Spleen (tissue), 11 donors: ENCODE data around the gene DMXL1. TPM values are rescaled to one million over a fixed set of nuclear protein-coding genes. Genes with fewer than 3 reads are reported as not detected.
"Not testable (repeated sequence)": the region's sequence is repeated elsewhere in the genome, so short reads cannot be mapped to it uniquely, and the experiment has no call there.

Experiments used
- DNase-seq: peaks from one replicate; pipeline ENCODE4 v3.0.0-alpha.2; 2020
- H3K27ac ChIP-seq, 8 donors: fragments of 200-600 bp; sonication (generic) in 7 of 8; 1 replicate in 4 of 8; 2 replicates in 4 of 8; pipeline versions ENCODE4 v1.5.0 to v1.8.0; 2016 to 2021; ENCODE audit warnings: inconsistent platforms in 4 of 8, mild to moderate bottlenecking in 4 of 8, moderate library complexity in 1 of 8
- H3K27me3 ChIP-seq, 7 donors: fragments of 200-600 bp; sonication (generic) in 6 of 7; replicated peaks in 1 of 7; 1 replicate in 4 of 7; 2 replicates in 3 of 7; pipeline versions ENCODE4 v1.5.0 to v1.8.0; 2016 to 2021; ENCODE audit warnings: inconsistent platforms in 3 of 7, mild to moderate bottlenecking in 1 of 7
- H3K36me3 ChIP-seq, 6 donors: fragments of 200-600 bp; sonication (generic) in 5 of 6; 1 replicate in 4 of 6; 2 replicates in 2 of 6; pipeline versions ENCODE4 v1.5.0 to v1.8.0; 2016 to 2021; ENCODE audit warnings: inconsistent platforms in 2 of 6
- H3K4me1 ChIP-seq, 6 donors: fragments of 200-600 bp; sonication (generic) in 5 of 6; 1 replicate in 3 of 6; 2 replicates in 3 of 6; pipeline versions ENCODE4 v1.5.0 to v1.8.0; 2016 to 2021; ENCODE audit warnings: inconsistent platforms in 3 of 6
- H3K4me3 ChIP-seq, 8 donors: fragments of 200-600 bp; sonication (generic) in 7 of 8; 1 replicate in 4 of 8; 2 replicates in 4 of 8; pipeline versions ENCODE4 v1.5.0 to v1.8.0; 2016 to 2021; ENCODE audit warnings: inconsistent platforms in 4 of 8, mild to moderate bottlenecking in 4 of 8, moderate library complexity in 2 of 8
- H3K9me3 ChIP-seq, 8 donors: fragments of 200-600 bp; sonication (generic) in 7 of 8; 1 replicate in 4 of 8; 2 replicates in 4 of 8; pipeline versions ENCODE4 v1.5.0 to v1.8.0; 2016 to 2021; ENCODE audit warnings: inconsistent platforms in 4 of 8
- CTCF ChIP-seq, 11 experiments: fragments of 200-600 bp in 7 of 11; fragments of 450-650 bp in 4 of 11; sonication (generic) in 4 of 11; IDR thresholded peaks in 8 of 11; conservative IDR thresholded peaks in 3 of 11; 1 replicate in 7 of 11; 2 replicates in 4 of 11; pipeline versions ENCODE4 v1.4.0 to v1.8.0; 2016 to 2021; ENCODE audit warnings: antibody characterized with exemption in 11 of 11, inconsistent platforms in 4 of 11, mild to moderate bottlenecking in 1 of 11
- POLR2A ChIP-seq, 3 donors: fragments of 450-650 bp; IDR thresholded peaks; one replicate each; pipeline ENCODE4 v1.5.1; 2017; ENCODE audit warnings: antibody characterized with exemption in 3 of 3, mild to moderate bottlenecking in 1 of 3
- POLR2AphosphoS5 ChIP-seq, 3 donors: sonication (generic); formaldehyde crosslinking; IDR thresholded peaks; one replicate each; pipeline ENCODE4 v1.5.1; 2017; ENCODE audit warnings: antibody characterized with exemption in 3 of 3
- WGBS, 5 donors: extraction: QIAGEN DNeasy Blood & Tissue Kit in 3 of 5; methylation state at CpG; one replicate each; pipeline versions ENCODE4 v1.1.5 to v1.1.7; 2013 to 2018; 5-methylcytosine and 5-hydroxymethylcytosine counted together
- intact Hi-C: fragments of 100-400 bp; cut with DNase I; formaldehyde crosslinking; loops from one replicate; pipeline ENCODE4 v1.15.0; 2023; ENCODE audit warnings: low total_unique reads
- polyA plus RNA-seq, 3 donors: library from polyadenylated mRNA; stranded (reverse); fragments of 200-250 nt; gene quantifications; one replicate each; pipeline ENCODE4 v1.2.1, GENCODE V29; 2013
- total RNA-seq, 7 donors: library from RNA; depleted of rRNA in 3 of 7; stranded (reverse); fragments of >200 nt in 3 of 7; fragmentation: NEBNext Ultra II Directional in 4 of 7; extraction: Animal tissue kit (Norgen Biotek cat#: 25700) in 4 of 7; gene quantifications; one replicate each; pipeline versions ENCODE4 v1.1.0 to v1.2.1, GENCODE V29; 2016 to 2021
- donor health status: healthy with polysubstance abuse.
- donor health status: DM: no; HTN: no; CAD: no; lungs with moderate emphysema.
- donor health status: DM: no; HTN: no; CAD: no.
- donor health status: Bipolar disorder and iron deficiency.
- donor health status: healthy.
- donor health status: DM: no; HTN: no; CAD: no.
- donor health status: DM: yes; HTN: yes; CAD: no.

Gene DMXL1
- total and polyA plus RNA-seq, 10 donors = 19.3 to 89.9 (median 72.0) TPM

- WGBS, 5 donors = 66 to 74% (median 71%) methylated on average over 3 of the region's 3 CpGs
These were observed 106.3 kb downstream of the DMXL1 start for GRCh38 chr5:119177226-119177625.

GRCh38 chr5:119178435-119178834 lies 107.5 kb downstream of the DMXL1 start:
- 87 to 98% (median 96%) methylated on average over 2 of the region's 2 CpGs for WGBS, 5 donors
- no peak for DNase-seq
- TF ChIP-seq POLR2AphosphoS5 (IDR thresholded peaks at IDR 0.05) = no peak
- TF ChIP-seq POLR2A (IDR thresholded peaks at IDR 0.05) = no peak
- TF ChIP-seq CTCF (IDR thresholded peaks at IDR 0.05 in 8 of 11, conservative IDR thresholded peaks at IDR 0.05 in 3 of 11) = no peak

More at GRCh38 chr5:119177226-119177625, 106.3 kb downstream of the DMXL1 start:
- Histone ChIP-seq H3K27ac (no peak overlapping the region), H3K27me3 (no peaks in the 10 kb centered on the region), H3K4me1 (no peaks in the 10 kb centered on the region), H3K4me3 (no peak overlapping the region), H3K9me3 (no peaks in the 10 kb centered on the region), H3K36me3 (peaks cover 0 to 54% (median 14%) of the 10 kb centered on the region in 6 donors)
- intact Hi-C loops = no loop called here
- no peak for DNase-seq
- no peak for TF ChIP-seq CTCF (IDR thresholded peaks at IDR 0.05 in 8 of 11, conservative IDR thresholded peaks at IDR 0.05 in 3 of 11)
- no peak for TF ChIP-seq POLR2AphosphoS5 (IDR thresholded peaks at IDR 0.05)
- no peak for TF ChIP-seq POLR2A (IDR thresholded peaks at IDR 0.05)

GRCh38 chr5:119179857-119180641 lies 109.2 kb downstream of the DMXL1 start:
- Histone ChIP-seq H3K9me3 (no peaks in the 10 kb centered on the region), H3K27ac (no peak overlapping the region), H3K4me3 (no peak overlapping the region), H3K27me3 (no peaks in the 10 kb centered on the region), H3K4me1 (no peaks in the 10 kb centered on the region), H3K36me3 (peaks cover 0 to 57% (median 12%) of the 10 kb centered on the region in 6 donors)
- intact Hi-C loops = no loop called here
- WGBS, 5 donors = 95 to 100% (median 97%) methylated on average over 1 of the region's 1 CpG
- TF ChIP-seq POLR2AphosphoS5 (IDR thresholded peaks at IDR 0.05) (no peak), CTCF (IDR thresholded peaks at IDR 0.05 in 8 of 11, conservative IDR thresholded peaks at IDR 0.05 in 3 of 11) (no peak)
- DNase-seq = no peak

More at GRCh38 chr5:119178435-119178834, 107.5 kb downstream of the DMXL1 start:
- Histone ChIP-seq H3K27me3 (no peaks in the 10 kb centered on the region), H3K27ac (no peak overlapping the region), H3K4me1 (no peaks in the 10 kb centered on the region), H3K9me3 (no peaks in the 10 kb centered on the region), H3K4me3 (no peak overlapping the region), H3K36me3 (peaks cover 0 to 47% (median 12%) of the 10 kb centered on the region in 6 donors)
- intact Hi-C loops = no loop called here

- intact Hi-C loops, H3K9me3 ChIP-seq, H3K4me3 ChIP-seq, H3K27me3 ChIP-seq, H3K27ac ChIP-seq, DNase-seq: not testable (repeated sequence)
- WGBS, 5 donors = 55 to 69% (median 65%) methylated on average over 2 of the region's 2 CpGs
- Histone ChIP-seq H3K4me1 (peaks cover 0 to 18% (median 7%) of the 10 kb centered on the region in 6 donors), H3K36me3 (peaks cover 0 to 42% (median 9%) of the 10 kb centered on the region in 6 donors)
These were observed 114.6 kb downstream of the DMXL1 start for GRCh38 chr5:119185512-119185911.
